ENCODE measurements around the gene ECSIT. TPM values are rescaled to one million over a fixed set of nuclear protein-coding genes. Genes with fewer than 3 reads are reported as not detected.
"Not testable (repeated sequence)": the region's sequence is repeated elsewhere in the genome, so short reads cannot be mapped to it uniquely, and the experiment has no call there.

The ECSIT gene
- total and polyA plus RNA-seq, 11 donors = 69.7 to 242 (median 133) TPM

DNA sequence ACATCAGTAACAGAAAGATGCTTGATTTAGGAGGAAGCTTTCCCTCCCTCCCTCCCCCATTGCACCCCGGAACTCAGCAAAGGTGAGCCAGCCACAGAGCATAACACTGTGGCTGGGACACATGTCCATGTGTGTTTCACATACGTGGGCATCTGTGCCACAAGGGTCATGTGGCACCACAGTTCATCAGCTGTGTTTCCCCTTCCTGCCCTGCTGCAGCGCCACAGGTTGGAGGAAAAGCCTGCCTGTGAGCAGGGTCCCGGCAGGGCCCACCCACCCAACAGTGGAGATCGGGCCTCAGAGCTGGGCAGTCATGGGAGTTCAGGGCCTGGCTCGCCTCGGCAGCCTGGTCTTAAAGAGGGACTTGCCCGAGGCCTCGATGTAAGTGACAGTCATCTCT, 45.8 kb upstream of the ECSIT start:
- Histone ChIP-seq H3K4me1 (peaks cover 0 to 30% (median 5%) of the 10 kb centered on the region in 12 donors), H3K27ac (no peak overlapping the region), H3K4me3 (no peak overlapping the region), H3K9me3 (no peaks in the 10 kb centered on the region), H3K27me3 (peaks cover 0 to 20% (median 7%) of the 10 kb centered on the region in 9 donors), H3K36me3 (no peaks in the 10 kb centered on the region)
- WGBS, 4 donors = 77 to 87% (median 84%) methylated on average over 9 of the region's 9 CpGs
- intact Hi-C loops (cut with DNase I) = no loop called here
- DNase-seq (no peak), ATAC-seq (no peak)
- TF ChIP-seq, protein P1, sequence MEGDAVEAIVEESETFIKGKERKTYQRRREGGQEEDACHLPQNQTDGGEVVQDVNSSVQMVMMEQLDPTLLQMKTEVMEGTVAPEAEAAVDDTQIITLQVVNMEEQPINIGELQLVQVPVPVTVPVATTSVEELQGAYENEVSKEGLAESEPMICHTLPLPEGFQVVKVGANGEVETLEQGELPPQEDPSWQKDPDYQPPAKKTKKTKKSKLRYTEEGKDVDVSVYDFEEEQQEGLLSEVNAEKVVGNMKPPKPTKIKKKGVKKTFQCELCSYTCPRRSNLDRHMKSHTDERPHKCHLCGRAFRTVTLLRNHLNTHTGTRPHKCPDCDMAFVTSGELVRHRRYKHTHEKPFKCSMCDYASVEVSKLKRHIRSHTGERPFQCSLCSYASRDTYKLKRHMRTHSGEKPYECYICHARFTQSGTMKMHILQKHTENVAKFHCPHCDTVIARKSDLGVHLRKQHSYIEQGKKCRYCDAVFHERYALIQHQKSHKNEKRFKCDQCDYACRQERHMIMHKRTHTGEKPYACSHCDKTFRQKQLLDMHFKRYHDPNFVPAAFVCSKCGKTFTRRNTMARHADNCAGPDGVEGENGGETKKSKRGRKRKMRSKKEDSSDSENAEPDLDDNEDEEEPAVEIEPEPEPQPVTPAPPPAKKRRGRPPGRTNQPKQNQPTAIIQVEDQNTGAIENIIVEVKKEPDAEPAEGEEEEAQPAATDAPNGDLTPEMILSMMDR (IDR thresholded peaks at IDR 0.05) = no peak
- TF ChIP-seq POLR2A (IDR thresholded peaks at IDR 0.05) = no peak

GRCh38 chr19:11573763-11574162, 44.8 kb upstream of the ECSIT start:
- H3K36me3 ChIP-seq; intact Hi-C loops (cut with DNase I); H3K27ac ChIP-seq; H3K4me3 ChIP-seq; DNase-seq; H3K9me3 ChIP-seq; ATAC-seq: not testable (repeated sequence)
- Histone ChIP-seq H3K27me3 (peaks cover 0 to 11% (median 3%) of the 10 kb centered on the region in 9 donors), H3K4me1 (peaks cover 0 to 22% (median 5%) of the 10 kb centered on the region in 12 donors)
- WGBS, 4 donors = 68 to 96% (median 88%) methylated on average over 4 of the region's 4 CpGs

DNA sequence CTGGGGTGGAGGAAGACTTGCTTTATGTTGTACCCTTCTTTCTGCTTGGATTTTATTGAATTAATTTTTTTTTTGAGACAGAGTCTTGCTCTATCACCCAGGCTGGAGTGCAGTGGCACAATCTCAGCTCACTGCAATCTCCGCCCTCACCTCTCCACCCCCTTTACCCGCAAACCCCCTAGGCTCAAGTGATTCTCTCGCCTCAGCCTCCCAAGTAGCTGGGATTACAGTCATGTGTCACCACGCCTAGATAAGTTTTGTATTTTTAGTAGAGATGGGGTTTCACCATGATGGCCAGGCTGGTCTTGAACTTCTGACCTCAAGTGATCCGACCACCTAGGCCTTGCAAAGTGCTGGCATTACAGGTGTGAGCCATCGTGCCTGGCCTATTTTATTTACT, 44.4 kb upstream of the ECSIT start:
- H3K4me3 ChIP-seq; H3K36me3 ChIP-seq; H3K9me3 ChIP-seq; H3K27me3 ChIP-seq; H3K27ac ChIP-seq; intact Hi-C loops (cut with DNase I); ATAC-seq; DNase-seq: not testable (repeated sequence)
- WGBS, 4 donors = 72 to 80% (median 76%) methylated on average over 6 of the region's 6 CpGs
- peaks cover 0 to 22% (median 1%) of the 10 kb centered on the region in 12 donors for H3K4me1 ChIP-seq

DNA sequence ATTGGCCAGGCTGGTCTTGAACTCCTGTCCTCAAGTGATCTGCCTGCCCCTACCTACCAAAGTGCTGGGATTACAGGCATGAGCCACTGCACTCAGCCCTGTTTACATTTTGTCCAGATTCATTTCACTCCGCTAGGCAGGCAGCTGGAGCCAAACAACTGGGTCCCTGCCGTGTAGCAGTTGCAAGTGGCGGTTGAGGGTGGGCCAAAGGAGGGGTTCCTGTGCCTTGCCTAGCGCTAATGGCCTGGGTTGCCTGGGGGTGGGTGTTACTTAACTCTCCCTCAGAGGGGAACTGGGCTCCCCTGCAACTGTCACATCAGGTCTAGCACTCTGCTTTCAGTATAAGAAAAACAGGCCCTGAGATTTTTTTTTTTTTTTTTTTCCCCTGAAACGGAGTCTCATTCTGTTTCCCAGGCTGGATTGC, 41.1 kb upstream of the ECSIT start:
- no peak for TF ChIP-seq POLR2A (IDR thresholded peaks at IDR 0.05)
- TF ChIP-seq, protein P1 (IDR thresholded peaks at IDR 0.05) = no peak
- Histone ChIP-seq H3K27me3 (no peaks in the 10 kb centered on the region), H3K27ac (no peak overlapping the region), H3K36me3 (no peaks in the 10 kb centered on the region), H3K4me1 (peaks cover 0 to 5% (median 0%) of the 10 kb centered on the region in 12 donors), H3K4me3 (no peak overlapping the region), H3K9me3 (no peaks in the 10 kb centered on the region)
- ATAC-seq (no peak), DNase-seq (no peak)
- intact Hi-C loops (cut with DNase I) = no loop called here
- WGBS, 4 donors = 70 to 78% (median 75%) methylated on average over 5 of the region's 5 CpGs

DNA sequence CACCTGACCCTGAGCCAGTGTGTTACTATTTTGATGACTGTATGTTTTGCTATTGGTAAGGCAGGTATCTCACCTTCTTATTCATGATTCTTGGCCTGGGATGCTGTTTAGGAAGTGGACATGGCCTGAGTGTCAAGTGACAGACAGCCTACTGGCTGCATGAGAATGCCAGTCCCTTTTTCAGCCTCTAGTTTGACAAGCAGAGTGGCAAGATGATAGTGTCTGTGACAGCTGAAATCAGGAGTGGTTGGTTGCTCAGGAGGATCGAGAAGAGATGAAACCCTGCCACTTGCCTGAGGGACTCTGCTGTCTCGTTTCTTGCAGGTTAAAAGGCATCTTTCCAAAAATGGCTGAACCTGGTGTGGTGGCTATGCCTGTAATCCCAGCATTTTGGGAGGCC, 37.2 kb upstream of the ECSIT start:
- TF ChIP-seq, protein P1 (IDR thresholded peaks at IDR 0.05) = no peak
- no peak for TF ChIP-seq POLR2A (IDR thresholded peaks at IDR 0.05)
- ATAC-seq (no peak), DNase-seq (no peak)
- H3K27ac ChIP-seq = no peak overlapping the region
- WGBS, 4 donors = 85 to 90% (median 88%) methylated on average over 2 of the region's 2 CpGs
- H3K36me3 ChIP-seq = no peaks in the 10 kb centered on the region
- no peaks in the 10 kb centered on the region for H3K27me3 ChIP-seq
- H3K9me3 ChIP-seq = no peaks in the 10 kb centered on the region
- H3K4me1 ChIP-seq = peaks cover 0 to 5% (median 0%) of the 10 kb centered on the region in 12 donors
- intact Hi-C loops (cut with DNase I) = no loop called here
- no peak overlapping the region for H3K4me3 ChIP-seq

DNA sequence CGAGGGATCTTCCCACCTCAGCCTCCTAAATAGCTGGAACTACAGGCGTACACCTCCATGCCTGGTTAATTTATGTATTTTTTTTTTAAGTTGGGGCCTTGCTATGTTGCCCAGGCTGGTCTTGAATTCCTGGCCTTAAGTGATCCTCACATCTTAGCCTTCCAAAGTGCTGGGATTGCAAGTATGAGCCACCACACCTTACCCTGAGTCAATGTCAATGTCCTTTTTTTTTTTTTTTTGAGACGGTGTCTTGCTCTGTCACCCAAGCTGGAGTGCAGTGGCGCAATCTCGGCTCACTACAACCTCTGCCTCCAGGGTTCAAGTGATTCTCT, 36.7 kb upstream of the ECSIT start:
- ATAC-seq; H3K27me3 ChIP-seq; intact Hi-C loops (cut with DNase I); H3K4me3 ChIP-seq; H3K9me3 ChIP-seq; H3K4me1 ChIP-seq; H3K36me3 ChIP-seq; DNase-seq; H3K27ac ChIP-seq: not testable (repeated sequence)
- WGBS, 4 donors = 90 to 94% (median 92%) methylated on average over 5 of the region's 5 CpGs

GRCh38 chr19:11564082-11564807, 35.3 kb upstream of the ECSIT start:
- H3K4me3 ChIP-seq; ATAC-seq; intact Hi-C loops (cut with DNase I); H3K27ac ChIP-seq; H3K9me3 ChIP-seq; DNase-seq; H3K27me3 ChIP-seq; H3K36me3 ChIP-seq: not testable (repeated sequence)
- peaks cover 0 to 21% (median 10%) of the 10 kb centered on the region in 12 donors for H3K4me1 ChIP-seq
- 86 to 97% (median 96%) methylated on average over 6 of the region's 6 CpGs for WGBS, 4 donors
